Stimulated activated CD4-positive, alpha-beta T cell treated with anti-CD3 and anti-CD28 coated beads, Interleukin-15, amount 100 ng/mL, for 24 hours (primary cell): Measurements from ENCODE around the gene DHRS9.
"Not testable (repeated sequence)": the region's sequence is repeated elsewhere in the genome, so short reads cannot be mapped to it uniquely, and the experiment has no call there.

ENCODE experiments used
- DNase-seq: peaks from one replicate; pipeline ENCODE4 v3.0.0-alpha.2; 2020

The DHRS9 gene

DNA sequence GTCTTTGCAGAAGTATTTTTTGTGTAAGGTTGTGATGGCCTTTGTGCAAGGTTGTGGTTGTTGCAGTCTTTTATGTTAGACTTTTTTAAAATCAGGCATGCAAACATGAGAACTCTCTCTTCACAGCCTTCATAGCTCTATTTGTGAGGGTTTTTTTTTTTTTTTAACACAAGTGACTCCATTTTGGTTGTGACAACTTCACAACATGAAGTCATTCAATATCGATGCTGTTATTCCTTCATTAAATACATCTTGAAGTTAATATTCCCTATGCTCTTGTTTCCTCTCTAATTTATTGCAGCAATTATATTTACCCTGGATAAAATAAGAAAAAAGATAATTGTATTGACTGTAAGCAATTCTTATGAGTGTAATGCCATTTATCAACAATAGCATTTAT is 35.5 kb downstream of the DHRS9 start:
- no peak for DNase-seq

DNA sequence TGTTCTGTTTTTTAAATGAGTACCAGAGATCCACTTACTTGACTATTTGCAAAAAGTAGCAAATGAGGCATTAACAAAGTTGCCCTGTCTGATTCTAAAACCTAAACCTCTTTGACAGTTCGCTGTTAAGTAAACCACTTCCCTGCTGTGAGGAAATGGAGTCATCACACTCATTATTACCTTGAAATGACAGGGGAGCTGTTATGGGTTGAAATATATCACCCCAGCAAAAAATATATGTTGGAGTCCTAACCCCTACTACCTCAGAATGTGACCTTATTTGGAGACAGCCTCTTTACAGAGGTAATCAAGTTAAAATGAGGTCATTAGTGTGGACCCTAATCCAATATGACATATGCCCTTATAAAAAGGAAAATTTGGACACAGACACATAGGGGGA is 36.1 kb downstream of the DHRS9 start:
- no peak for DNase-seq

DNA sequence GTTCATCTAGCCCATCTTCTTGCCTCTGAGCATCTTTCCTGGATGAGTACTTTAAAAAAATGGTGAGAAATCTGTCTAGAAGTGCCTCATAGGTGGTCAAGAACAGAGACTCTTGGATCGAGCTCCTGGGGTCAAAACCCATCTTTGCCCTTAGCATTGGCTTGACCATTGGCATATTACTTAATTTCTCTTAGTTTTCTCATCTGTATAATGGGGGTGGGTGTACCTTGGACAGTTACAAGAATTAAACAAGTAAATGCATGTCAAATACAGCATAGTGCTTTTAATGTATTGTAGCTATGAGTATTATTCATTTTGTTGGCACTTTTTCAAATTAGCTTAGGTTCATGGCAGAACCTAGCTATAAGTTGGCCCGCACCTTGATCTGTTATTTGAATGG is 36.8 kb downstream of the DHRS9 start:
- DNase-seq: no peak

DNA sequence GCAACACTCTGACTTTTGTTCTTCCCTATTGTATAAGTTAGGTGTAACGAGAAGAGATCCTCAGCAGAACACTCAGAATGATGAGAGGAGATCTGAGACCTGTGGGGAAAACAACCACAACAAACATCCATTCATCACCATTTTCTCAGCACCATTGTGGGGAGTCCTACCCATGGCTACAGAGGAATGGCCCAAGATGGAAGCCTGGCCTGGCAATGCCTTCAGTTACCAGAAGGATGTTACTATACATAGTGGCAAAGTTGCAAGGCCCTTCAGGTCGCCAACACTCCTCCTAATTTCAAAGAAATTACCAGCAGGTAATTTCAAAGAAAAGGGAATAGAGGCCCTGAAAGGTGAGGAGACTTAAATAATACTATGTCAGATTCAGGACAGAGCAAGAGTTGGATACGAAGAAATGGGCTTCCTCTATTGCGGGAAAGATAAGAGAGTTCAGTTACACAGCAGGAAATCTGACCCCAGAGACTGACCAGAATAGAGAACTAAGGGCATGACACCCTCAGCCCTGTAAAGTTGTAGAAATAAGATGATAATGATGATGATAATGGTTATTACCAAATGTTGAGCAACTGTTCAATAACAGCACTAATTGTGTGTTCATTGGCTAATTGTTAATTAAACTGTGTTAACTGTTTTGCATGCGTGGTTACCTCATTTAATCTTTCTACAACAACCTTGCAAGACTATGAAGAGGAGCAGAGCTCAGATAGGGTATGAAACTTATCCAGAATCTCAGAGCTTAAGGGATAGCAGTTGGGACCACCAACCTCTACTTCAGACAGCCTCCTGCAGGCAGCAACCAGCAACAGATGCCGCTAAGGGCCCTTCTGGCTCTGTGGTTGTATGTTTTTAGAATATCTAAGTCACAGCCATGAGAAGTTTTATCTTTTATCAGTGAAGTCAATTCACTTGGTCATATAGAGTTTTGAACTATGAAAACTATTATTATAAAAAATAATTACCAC is 37.5 kb downstream of the DHRS9 start:
- DNase-seq: no peak

DNA sequence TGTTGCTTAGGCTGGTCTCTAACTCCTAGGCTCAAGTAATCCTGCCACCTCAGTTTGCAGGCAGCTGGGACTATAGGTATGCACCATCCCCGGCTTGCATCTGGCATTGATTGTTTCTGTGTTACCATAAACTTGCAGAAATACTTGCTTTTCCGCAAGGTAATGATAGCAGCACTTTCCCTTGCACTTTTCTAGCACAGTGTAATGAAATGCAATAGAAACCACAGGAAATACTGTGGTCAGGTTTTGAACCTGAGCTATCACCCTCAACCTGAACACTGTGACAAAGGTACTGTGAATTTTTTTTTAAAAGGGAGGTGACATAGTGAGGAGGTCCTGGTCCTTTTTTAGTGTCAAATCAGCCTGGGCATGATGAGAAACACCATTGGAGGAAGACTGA is 38.3 kb downstream of the DHRS9 start:
- no peak for DNase-seq

DNA sequence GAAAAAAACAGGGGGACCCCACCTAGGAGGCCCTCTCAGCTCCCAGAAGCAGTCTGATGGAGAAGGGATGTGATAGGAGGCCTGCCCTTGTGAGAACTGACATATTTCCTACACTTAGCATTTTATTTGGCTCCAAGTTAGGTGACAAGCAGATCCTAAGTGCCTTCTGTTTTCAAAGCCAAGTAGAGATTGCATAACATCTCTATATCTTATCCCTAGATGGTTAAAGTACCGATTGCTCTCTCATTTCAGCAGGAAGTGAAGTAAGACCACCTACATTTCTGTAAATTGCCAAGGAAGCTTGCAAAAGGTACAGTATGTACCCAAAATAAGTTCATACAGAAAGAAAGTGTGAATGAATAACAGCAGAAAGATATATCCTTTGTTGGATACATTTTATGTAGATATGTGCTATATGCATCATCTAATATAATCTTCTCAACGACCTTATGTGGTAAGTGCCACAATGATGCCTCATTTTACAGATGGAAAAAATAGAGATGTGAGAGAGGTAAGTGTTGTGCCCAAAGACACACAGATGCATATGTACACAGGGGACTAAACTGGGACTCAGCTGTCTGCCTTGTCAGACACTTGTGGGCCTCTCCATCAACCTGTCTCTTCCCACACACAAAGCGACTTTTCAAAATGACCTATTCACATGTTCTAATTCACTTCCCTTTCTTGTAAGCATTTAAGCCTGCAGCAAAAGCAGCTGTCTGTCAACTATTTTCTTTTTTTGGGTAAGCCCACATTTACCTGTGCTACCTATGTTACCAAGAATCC is 38.9 kb downstream of the DHRS9 start:
- DNase-seq: no peak

DNA sequence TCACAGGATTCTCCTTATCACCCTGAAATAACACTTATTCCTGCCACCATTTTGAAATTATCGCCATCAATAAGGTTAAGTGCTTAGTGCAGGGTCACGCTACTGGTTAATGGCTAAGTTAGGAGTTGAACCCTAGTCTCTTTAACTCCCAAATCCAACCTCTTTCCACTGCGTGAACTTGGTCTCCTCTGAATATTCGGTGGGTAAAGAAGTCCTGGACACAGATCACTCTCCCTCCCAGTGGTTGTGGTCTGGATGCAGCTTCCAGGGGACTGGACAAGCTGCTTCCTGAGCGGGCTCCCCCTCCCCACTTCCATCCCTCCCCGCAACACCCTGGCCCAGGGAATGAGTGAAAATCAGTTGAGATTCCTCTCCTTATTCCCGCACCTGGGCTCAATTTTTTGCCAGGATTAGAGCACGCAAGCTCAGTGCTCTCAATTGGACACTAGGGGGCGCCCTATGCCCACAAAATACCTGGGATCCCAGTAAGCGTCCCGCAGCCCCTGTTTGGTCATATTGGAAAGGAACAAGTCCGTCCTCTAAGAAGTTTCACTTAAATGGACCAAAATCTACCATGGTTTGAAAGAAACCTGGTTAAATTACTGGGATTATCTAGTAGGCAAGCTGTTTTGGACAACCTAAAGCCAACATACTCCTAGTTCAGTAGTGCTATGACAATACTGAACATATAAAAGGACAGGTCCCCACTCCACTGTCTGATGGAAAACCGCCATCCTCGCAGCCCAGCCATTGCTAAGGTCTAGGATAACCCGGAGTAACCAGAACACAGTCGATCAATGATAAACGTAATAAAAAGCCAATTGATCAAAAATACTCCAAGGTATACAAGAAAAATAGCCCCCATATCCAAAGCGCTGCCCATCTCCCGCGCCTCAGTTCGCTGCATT is 40.4 kb downstream of the DHRS9 start:
- DNase-seq: peak; percentile 81

DNA sequence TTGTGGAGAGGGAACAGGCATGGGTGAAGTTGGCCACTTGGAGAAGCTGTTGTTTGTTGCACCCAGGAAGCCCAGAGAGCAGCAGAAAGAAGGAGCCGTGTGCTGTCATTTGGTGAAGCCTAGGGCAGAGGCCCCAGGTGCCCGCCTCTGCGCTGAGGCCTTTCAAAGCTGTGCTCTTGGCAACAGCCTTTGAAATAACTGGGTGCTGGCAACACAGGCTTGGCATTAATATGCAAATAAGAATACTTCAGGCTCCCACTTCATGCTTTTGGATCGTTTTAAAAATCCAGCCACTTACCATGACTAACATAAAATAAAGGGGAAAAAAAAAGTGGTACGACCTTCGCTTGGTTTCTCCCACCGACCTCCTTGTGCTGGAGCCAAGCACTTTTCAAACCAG is 41.1 kb downstream of the DHRS9 start:
- no peak for DNase-seq

DNA sequence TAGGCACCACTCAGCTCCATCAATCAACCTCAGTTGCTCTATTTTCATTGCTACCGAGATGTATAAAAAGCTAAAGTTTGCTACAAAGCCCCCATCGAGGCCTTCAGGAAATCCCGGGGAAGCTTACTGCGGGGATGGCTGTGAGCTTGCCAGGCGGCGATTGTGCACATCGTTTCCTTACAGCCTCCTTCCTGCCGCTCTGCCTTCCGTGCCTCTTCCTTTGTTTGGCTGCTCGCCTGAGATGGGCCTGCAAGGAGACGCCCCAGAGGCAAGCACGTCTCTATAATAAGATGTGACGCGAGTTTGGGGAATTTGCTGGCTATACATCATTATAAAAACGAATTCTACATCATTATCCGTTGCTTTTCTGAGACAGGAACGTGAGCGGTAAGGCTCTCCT is 41.6 kb downstream of the DHRS9 start:
- DNase-seq: no peak

DNA sequence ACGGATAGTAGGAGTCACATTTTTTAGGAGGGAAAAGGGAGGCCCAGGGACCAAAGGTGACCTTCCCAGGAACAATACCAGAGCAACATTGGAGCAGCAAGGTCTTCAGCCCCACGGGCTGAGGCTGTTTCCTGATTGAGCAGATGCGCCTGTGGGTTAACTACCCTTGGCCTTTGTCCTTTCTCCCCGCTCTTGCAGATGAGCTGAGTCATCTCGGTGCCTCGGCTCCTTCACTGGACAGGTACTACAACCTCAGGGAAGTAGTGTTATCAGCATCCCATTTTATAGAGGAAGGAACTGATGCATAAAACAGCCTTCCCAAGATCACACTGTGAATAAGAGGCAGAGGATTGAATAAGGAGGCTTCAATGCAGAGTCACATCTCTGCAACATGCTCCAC is 43.5 kb downstream of the DHRS9 start:
- DNase-seq: no peak

DNA sequence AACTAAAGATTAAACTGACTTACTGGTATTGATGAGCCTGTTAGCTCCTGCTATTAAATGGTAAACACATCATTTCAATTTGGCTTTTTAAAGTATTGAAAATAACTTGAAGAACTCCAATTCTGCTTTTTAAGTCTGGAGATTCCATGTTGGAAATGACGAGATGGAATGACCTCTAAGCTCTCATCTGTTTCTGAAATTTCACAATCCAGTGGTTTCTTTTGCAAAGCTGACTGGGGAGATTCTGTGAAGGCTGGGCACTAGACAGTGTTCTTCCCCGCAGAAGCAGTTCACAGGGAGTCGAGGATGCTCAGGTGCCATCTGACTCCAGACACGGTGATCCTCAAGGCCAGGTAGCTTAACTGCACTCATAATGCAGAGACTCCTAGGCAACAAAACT is 44.7 kb downstream of the DHRS9 start:
- no peak for DNase-seq

DNA sequence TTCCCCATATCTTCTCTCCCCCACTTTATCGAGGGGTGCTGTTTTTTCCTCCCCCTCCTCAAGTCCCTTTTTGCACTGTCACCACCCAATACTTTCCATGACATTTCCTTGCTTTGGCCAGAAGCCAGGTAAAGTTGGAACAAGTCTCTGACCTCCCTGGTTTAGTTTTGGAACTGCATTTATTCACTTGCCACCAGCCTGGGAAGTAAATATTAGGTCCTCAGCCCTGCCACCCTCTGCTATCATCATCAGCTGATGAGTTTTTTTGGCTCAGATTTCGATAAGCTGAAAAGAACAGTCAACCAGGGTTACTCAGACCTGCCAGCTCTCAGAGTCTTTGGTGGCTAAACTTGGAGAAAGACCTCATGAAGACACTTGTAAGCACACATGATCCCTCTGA is 47.0 kb downstream of the DHRS9 start:
- no peak for DNase-seq

DNA sequence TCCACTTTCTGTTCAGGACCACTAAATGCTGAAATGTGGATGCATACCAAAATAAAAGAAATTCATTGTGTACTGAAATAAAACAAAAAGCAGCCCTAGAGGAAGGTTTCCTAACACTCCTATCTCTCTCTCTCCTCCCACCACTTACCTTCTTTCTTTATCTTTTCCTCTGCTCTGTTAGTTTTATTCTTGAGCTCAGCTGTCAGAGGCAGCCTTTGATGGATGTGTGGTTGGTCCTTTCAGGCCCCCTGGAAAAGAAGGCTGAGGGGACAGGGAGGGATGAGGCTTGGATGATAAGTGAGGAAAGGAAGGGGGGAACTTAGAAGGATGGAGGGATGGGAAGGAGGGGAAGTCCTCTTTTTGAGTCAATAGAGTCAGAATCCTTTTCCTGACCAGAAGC is 47.6 kb downstream of the DHRS9 start:
- DNase-seq: no peak

DNA sequence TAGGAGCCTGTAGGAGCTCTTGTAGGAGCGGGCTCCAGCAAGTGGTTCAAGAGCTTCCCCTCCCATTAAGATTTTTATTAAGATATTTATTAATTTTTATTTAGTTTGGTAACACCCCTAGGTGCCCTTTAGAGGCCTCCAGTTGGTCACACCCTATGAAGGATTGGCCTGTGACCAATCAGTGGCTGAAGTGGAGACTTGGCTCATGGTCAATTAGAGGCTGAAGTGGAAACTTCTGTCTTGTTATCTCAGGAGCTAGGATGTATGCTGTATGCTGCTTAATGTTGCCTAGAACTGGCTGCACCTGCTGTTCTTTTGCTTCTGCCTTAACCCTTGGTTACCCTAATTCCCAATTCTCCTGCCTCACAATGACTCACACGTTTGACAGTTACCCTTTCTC is 48.7 kb downstream of the DHRS9 start:
- no peak for DNase-seq

DNA sequence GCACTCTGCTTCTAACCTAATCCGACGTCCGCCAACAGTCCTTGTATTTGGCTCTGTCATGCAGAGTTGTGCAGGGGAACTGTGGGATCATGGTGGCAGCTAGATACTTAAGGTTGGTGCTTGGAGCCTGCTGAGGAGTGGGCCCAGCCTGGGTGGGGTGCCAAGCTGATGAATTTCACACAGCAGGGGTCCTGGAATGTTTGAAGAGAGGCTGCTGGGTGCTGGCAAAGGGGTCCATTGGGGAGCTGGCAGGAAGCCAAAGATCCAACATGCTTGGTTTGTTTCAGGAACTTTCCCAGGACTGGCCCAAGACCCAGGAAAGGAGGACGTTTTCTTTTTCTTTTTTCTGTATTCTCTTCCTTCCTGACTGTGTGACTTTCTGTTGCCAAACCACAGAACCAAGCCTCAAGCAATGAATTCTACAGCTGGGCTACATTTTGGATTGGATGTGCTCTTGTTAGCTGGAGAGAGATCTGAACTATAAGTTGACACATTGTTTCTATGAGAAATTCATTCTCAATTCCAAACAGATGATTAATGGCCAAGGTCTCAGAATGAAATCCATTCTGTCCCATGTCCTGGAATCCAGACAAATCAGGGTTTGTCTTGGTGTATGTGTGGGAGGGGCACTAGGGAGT is 49.9 kb downstream of the DHRS9 start:
- DNase-seq: no peak

DNA sequence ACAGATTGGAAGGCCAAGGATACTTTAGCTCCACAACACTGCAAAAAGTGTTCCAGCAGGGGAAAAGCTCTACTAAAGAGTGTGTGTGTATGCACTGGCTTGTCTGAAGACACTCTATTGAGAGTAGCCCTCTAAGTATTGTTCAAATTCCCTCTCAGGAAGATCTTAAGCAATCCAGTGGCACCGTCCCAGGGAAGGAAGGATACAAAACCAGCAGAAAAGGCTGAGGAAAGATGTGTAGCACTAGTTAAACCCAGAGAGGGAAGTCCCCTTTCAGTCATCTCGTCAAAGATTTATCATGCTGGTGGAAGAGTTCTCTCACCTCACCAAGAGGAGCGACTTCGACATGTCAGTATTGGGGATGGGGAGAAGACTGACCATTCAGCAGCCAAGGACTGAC is 50.5 kb downstream of the DHRS9 start:
- DNase-seq: no peak

DNA sequence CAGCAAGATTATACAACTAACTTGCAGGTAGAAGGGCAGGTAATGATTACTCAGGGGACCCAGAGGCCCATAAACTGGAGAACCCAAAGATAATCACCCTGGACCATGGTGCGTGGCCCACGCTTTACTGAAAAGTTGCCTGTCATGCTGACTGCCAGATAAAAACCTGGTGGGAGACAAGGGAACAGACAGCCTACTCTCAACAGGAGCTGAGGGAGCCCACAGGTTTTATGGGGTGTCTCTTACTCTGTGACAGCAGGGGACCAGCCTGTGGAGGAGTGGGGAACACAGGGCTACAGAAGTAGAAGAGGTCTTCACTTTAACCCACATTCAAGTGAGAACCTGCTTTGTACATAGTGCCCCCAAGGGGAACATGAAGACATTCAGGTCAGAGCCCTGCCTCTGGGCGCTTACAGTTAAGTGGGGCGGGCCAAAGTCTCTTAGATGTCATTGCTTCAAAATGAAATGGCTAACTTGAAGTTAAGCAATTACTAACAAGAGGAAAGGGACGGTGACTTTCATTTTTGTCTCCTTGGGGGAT is 60.4 kb downstream of the DHRS9 start:
- DNase-seq: no peak

DNA sequence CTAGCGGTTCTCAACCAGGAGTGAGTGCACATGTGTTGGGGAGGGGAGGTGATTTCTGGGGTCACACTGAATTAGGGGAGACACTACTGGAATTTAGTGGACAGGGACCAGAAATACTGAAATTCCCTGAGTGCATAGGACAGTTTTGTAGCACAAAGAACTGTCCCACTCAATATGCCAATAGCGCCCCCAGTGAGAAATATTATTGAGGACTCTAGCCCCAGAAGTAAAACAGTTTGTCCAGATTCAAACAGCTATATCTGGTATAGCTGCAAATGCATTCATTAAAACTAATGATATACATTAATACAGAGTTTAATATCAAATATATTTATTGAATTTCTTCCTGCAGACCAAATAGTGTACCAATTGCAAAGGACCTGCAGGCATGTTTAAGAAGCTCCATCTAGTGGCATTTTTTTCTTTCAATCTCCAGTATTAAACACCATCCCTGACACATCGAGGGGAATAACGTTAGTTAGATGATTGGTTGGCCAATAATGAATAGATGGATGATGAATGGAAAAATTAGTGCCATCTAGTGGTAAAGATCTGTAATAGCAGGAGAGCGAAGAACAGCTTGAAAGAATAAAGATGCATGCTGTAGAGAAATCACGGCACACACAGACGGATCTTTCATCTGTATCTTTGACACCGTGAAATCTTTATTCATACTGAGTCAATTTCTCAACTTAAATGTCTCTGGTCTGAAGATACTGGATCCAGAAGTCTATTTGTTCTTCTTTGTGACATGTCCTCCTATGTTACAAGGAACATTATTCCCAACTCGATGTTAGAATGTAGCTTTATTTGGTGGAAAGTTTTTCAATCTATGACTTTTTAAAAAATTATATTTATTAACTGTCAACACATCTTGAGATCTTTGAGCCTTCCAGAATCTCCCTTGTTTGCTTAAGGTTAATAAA is 62.5 kb downstream of the DHRS9 start:
- no peak for DNase-seq

DNA sequence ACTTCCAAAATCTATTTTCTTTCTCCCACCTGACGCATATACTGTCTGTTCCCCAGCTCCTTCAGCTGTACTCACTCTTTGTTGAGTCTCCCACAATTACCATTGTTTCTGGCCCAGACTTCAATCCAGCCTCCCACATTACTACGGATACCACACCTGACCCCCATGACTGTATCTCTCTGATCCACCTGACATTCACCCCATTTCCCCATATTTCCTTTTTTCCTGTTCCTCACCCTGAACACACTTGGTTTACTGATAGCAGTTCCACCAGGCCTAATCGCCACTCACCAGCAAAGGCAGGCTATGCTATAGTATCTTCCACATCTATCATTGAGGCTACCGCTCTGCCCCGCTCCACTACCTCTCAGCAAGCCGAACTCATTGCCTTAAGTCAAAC is 64.9 kb downstream of the DHRS9 start:
- not testable (repeated sequence) for DNase-seq

DNA sequence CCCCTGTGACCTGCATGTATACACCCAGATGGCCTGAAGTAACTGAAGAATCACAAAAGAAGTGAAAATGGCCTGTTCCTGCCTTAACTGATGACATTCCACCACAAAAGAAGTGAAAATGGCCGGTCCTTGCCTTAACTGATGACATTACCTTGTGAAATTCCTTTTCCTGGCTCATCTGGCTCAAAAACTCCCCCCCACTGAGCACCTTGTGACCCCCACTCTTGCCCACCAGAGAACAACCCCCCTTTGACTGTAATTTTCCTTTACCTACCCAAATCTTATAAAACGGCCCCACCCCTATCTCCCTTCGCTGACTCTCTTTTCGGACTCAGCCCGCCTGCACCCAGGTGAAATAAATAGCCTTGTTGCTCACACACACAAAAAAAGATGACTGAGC is 67.1 kb downstream of the DHRS9 start:
- not testable (repeated sequence) for DNase-seq

DNA sequence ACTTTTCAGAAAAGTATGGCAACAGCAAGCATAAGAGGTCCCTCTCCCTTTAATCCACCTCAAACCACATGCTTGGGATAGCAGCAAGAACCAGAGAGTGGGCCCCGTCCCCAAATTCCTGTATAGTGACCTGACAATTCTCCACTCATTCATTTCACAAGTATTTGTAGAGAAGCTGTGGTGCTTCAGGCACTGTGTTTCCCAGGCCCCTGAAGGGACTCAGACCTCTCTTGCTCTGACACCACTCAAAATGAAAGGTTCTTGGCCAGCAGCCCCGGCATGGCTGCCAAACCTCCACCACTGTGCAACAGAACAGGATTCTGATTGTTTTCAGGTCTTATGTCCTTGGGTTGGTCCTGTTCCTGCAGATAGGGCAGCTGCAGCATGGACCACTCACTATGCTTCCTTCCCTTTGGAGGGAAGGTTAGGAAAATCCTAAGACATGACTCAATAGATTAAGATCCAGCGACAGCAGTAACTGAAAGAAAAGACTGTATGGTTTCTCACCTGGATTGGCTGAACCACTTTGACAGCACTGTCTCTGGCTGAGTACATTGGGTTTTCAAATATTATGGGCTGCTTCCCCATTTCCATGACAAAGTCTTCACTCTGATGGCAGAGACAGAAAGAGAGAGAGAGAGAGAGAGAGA is 67.6 kb downstream of the DHRS9 start:
- no peak for DNase-seq
